T-helper 22 cell (primary cell): ENCODE results near the gene AK4.

ENCODE experiments used
- DNase-seq: peaks from one replicate; pipeline ENCODE4 v3.0.0-alpha.2; 2020; ENCODE audit warnings: low read depth

AK4 gene

DNA sequence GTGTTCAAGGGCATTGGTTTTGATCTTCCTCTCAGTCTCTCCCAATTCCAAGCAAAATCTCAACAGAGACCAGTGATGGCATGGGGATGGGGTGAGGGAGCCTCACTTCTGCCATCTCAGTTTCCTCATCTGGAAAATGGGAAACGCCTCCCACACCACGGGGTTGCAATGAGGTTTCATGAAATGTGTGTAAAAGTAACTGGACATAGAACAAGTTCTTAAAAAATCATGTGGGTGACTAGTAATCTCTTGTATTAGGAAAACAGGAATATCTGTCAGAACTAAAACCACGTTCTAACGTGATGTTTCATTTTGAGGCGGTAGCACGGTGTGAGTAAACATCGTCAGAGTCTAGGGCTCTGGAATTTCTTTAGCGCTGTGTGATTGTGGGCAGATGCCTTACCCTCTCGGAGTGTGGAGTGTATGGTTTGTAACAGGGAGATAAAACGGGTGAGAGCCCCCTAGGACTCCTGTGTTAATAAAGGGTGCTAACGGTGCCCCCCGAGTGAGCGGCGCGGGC is 105.9 kb downstream of the AK4 start:
- no peak for DNase-seq

DNA sequence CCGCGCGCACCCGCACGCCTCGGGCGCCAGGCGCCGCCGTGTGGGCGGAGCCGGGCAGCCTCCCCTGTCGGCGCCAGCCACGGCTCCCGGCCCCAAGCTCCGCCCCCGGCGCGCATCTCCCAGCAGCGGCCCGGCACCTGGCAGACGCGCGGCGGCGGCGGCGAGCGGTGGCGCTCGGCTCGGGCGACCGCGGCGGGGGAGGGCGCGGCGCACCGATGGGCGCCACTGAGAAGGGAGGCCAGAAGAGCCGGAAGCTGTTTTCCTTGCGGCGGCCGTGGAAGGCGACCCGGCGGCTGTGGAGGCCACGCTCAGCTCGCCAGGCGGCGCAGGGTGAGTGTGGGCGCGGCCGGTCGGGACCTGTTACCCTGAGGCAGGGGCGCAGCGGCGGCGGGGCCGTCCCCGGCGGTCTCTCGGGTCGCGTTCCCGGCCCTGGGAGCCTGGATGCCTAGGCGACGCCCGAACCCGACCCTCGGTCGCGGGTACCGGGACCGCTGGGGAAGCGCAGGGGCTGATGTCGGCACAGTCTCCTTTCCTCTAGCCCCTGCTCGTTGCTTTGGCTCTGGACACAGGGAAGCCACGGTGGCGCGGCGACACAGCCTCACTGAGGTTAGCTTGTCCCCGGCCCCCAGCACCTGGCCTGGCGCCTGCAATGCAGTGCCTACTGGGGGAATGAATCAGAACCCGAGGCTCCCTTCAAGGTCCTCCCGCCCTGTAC is 106.5 kb downstream of the AK4 start:
- peak; percentile 71 for DNase-seq

DNA sequence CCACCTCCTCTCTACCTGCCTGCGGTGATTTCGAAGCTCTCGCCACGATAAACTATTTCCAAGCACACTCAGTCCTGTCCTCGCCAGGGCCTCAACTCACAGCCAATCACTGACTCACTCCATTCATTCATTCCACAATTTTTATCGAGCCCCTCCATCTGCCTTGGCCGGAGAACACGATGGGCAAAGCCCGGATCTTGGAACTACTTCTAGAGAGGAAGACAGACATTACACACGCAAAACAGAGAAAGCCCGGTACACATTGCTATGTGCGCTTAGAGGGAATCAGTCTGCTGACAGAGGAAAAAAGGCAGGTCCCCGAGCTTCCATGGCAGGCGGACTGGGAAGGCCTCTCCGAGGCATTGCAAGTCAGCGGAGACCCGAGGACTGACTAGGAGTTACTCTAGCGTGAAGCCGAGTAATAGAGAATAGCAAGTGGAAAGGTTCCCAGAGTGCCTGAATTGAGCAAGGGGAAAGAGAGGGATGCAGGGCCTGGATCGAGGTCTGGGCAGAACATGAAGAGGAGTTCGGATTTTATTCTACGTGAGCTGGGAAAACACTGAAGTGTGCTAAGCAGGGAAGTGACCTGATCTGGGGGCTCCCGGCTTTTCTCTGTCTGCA is 107.1 kb downstream of the AK4 start:
- no peak for DNase-seq

- DNase-seq = no peak
Measured at GRCh38 chr1:65255656-65256050, 107.7 kb downstream of the AK4 start.

- no peak for DNase-seq
Measured at GRCh38 chr1:65256860-65257708, 109.1 kb downstream of the AK4 start.

DNA sequence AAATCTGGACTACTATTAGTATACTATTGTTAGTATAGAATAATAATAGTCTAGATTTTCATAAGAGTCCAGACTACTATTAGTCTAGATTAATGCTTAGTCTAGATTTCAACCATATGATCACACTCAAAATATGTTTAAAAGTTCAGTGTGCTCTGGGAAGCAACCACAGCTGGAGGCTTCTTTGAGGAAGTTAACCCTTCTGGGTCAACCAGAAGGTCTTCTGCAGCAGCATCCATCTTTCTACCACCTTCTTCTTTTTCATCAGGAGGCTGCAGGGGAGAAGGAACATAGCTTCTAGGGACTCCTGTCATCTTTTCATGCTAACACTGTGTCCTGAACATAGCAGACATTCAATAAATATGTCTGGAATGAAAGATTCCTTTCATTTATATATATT is 110.1 kb downstream of the AK4 start:
- DNase-seq = no peak

DNA sequence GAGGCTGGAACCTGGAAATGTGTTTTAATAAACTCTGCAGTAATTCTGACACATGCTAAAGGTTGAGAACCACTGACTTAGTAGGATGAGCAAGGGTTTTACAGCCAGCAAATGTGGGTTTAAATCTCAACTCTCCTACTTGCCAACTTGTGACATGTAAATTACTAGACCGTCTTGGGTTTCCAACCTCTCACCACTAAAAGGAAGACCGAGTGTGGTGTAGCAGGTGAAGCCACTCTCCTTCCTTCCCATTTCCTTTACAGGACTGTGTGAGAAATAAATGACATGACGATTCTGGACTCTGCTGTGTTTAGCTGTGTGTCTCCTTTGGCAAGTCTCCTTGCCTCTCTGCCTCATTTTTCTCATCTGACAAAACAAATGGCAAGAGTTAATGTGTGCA is 111.8 kb downstream of the AK4 start:
- no peak for DNase-seq

DNA sequence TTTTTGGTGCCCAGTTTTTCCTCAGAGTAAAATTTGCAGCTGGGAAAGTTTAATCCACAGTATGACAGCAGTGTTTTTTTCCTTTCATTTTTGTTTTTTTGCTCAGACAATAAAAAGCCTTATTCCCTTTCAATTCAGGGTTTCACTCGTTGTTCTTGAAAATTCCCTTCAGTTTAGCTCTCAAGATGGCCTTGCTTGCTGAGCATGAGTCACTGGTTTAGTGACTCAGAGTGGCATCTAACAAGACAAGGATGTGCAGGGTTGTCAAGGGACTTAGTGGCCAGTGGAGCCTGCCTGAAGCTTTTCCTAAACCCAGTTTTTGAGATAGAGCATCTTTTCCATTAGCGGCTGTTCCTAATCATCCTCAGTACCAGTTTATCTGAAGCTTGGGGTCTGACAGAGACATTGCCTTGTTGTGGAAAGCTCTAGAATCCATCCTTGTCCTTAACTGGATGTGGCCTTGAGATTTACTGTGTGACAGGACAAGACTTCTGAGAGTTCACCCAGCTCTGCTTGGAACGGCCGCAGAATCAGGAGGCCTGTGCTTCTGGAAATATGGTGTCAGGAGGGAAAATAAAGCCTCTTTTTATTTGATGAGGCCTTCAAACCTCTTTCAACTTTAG is 113.0 kb downstream of the AK4 start:
- DNase-seq = no peak

GRCh38 chr1:65263286-65263685 is 115.3 kb downstream of the AK4 start:
- no peak for DNase-seq

- DNase-seq = no peak
Measured at GRCh38 chr1:65264197-65264929, 116.4 kb downstream of the AK4 start.

- DNase-seq = no peak
Measured at GRCh38 chr1:65265296-65265650, 117.3 kb downstream of the AK4 start.

GRCh38 chr1:65265651-65266351 is 117.8 kb downstream of the AK4 start:
- peak; percentile 6 for DNase-seq

GRCh38 chr1:65266476-65266875 is 118.5 kb downstream of the AK4 start:
- DNase-seq = no peak

- DNase-seq = no peak
Measured at GRCh38 chr1:65267271-65267670, 119.3 kb downstream of the AK4 start.

DNA sequence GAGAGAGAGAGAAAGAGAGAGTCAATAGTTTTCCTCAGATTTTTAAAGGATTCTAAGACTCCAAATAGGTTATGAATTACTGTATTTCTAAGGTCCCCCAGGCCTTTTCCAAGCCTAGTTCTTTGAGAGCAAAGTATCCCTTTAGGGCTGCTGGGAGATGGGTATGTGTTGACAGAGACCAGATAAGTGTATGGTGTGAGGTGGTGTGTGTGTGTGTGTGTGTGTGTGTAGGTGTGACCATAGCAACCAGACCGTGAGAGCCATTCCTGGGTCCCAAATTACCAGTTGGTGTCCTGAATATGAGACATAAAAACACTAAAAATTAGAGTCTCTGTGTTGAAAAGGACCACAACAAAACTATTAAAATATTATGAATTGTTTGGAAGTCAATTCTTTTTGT is 119.7 kb downstream of the AK4 start:
- no peak for DNase-seq

DNA sequence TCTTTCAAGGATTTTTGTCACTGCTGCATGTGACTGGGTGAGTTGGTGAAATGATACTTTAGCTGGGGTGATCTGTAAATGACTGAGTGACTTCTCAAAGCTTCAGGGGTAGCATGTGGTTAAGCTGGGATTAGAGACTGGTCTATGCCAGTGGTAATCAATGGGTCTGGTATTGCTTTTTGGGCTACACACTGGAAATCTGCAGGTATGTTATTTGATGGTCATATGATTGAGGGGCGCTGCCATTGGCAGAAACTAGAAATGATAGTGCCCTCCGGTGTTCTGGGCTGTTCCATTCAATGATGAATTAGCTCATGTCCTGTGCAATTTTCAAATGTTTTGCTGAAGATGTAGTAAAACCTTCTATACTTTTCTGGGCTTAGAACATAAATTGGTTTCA is 121.6 kb downstream of the AK4 start:
- no peak for DNase-seq

- no peak for DNase-seq
Measured at GRCh38 chr1:65276197-65276939, 128.4 kb downstream of the AK4 start.

DNA sequence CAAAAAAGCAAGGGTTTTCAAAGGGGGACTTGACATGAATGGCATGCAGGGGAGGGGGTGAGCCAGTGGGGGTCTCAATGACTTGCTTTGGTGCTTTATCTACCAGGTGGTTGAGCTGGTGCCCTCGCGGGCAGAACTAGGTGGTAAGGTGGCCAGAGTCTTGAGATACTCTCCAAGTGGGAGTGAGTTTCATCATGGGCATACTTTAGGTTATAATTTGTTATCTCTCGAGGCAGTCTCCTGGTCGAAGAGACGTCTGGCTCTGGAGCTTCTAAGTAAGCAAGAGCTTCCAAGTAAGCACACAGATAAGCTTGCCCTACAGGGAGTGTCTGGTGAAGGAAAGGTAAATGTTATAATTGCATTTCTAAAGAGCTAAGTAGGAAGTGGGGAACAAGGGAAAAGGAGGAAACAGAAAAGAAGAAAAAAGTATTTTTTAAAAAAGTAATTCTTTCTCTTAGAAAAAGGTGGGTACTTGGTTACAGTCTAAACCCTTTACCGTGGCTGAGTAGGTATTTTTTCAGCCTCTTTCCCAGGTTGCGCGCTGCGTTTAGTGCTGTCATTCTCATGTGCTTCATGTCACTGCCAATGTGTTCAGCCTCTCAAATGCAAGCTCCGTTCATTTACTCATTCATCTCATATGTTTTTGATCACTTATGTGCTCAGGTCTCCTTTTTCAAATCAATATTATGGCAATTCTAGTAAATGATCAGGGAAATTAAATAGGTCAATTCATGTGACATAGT is 129.8 kb downstream of the AK4 start:
- no peak for DNase-seq

DNA sequence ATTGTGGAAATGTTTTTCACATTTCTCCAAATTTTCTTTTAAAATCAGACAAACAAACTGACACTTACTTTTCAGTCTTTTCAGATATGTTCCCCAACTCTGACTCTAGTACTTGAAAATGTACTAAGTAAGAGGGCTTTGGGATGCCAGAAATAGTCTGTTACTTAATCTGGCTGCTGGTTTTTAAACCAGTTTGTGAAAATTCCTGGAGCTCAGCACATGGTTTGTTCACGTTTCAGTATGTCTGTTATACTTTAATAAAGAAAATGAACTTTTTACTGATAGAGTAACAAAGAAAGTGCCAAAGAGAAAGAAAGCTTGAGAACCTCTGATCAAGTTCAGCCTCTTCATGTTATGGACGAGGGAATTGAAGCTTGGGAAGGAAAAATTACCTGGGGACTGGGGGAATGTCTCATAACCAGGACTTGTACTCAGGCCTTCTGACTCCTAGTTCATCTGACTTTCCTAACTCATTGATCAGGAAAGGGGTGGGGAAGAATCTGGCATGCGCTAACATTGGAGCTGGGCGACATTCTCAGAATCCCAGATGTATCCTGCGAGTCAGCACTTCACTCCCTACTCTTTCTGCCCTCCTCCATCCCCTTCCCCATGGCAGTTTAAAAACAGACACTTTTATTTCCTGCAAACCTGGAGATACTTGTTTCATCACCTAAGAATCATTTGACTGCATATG is 130.5 kb downstream of the AK4 start:
- DNase-seq = no peak
